ENCODE results near the gene DNAJB6.

Gene DNAJB6

DNA sequence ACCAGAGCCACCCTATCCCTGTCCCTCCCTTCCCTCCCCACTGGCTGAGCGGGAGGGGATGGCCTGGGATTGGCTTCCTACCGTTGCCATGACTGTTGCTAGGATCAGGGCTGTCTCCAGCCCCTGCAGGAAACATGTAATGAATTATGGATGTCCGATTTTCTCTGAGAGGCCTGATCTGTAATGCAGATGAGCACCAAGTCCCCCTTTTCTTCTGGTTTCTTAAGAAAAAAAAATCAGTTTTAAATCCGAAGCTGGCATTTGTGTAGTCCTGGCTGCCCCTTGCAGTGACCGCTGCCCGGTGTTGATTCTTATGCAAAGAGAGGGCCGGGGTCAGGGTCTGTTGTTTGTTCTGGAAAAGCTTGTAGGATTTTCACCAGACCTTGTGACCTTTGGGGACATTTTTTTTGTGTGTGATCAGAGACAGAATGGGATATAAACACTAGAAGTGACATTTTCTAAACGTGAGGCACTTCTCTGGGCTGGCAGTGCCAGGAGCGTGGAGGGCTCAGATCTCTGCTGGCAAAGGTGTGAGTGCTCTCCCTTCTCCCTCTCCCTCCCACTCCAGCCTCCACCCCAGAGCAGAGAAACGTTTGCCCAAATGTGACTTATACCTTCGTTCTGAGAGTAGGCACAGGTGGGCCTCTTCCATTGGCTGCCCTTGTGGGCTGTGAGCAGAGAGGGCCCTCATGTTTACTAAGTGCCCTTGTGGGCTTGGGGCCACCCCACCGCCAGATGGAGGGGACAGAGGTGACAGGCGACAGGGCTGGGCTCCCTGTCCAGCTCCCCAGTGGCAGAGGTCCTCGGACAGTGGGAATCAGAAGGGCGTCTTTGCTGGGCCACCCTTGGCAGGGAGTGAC lies 127.5 kb downstream of the DNAJB6 start:
- DNase-seq (ENCODE audit: extremely low spot score) = no peak
- TF ChIP-seq, protein P1, sequence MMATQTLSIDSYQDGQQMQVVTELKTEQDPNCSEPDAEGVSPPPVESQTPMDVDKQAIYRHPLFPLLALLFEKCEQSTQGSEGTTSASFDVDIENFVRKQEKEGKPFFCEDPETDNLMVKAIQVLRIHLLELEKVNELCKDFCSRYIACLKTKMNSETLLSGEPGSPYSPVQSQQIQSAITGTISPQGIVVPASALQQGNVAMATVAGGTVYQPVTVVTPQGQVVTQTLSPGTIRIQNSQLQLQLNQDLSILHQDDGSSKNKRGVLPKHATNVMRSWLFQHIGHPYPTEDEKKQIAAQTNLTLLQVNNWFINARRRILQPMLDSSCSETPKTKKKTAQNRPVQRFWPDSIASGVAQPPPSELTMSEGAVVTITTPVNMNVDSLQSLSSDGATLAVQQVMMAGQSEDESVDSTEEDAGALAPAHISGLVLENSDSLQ (IDR thresholded peaks at IDR 0.05) = no peak
- TF ChIP-seq NFRKB (IDR thresholded peaks at IDR 0.05) (no peak), ARNT (IDR thresholded peaks at IDR 0.05) (no peak), SUZ12 (IDR thresholded peaks at IDR 0.05) (no peak), SP1 (IDR thresholded peaks at IDR 0.05) (no peak), LEF1 (IDR thresholded peaks at IDR 0.05; ENCODE audit: borderline replicate concordance) (no peak), HDGF (IDR thresholded peaks at IDR 0.05; ENCODE audit: borderline replicate concordance) (no peak), FOXM1 (IDR thresholded peaks at IDR 0.05; ENCODE audit: borderline replicate concordance) (no peak), L3MBTL2 (conservative IDR thresholded peaks at IDR 0.05) (no peak), BHLHE40 (IDR thresholded peaks at IDR 0.05; ENCODE audit: borderline replicate concordance) (no peak), ZNF384 (IDR thresholded peaks at IDR 0.05) (no peak), FOXA1 (IDR thresholded peaks at IDR 0.05) (no peak), ELF4 (IDR thresholded peaks at IDR 0.05) (no peak), TARDBP (IDR thresholded peaks at IDR 0.05) (no peak), CTBP1 (IDR thresholded peaks at IDR 0.05; ENCODE audit: borderline replicate concordance) (no peak), FOXK2 (IDR thresholded peaks at IDR 0.05) (no peak)
- CTCF ChIA-PET = no interaction called here
- POLR2A ChIA-PET = no interaction called here

DNA sequence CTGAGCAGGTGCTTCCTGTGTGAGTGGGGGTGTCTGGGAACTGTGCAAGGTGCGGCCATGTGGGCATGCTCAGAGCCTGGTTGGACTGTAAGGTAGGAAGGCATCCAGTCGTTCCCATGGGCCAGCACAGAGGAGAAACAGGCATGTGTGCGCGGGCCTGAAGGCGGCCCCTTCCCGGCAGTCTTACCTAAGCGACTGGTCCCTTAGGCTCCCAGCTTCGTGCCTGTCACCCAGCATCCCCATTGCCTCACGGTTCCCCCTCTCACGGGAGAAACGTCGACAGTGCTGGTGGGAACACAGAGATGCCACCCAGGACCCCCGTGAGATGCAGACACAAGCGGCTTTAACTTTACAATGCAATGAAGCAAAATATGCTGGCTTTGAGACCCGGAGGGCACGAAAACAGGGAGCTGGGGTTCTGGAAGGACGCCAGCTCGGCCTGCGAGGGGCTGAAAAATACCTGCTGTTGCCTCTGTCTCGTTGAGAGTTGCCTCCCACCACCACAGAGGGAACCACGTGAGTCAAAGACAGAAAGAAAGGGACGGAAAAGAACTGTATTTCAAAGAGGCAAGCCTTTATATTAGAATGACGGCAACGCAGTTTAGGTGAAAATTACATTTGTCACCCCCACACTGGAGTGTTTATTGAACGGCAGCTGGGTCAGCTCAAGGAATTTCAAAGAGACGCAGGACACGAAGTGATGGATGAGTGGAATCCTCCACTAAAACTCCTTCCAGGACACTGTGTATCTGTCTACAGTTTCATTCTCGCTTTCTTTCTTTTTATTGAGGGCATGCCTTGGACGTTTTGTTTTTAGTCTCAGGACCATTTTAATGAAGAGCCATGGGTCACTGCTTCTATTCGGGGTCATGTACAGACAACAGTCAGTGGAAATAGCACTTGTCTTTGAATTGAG lies 128.4 kb downstream of the DNAJB6 start:
- CTCF ChIA-PET = interaction anchor here (2.1 kb wide), 1 partner anchor 9 kb away, joined by 7 read pairs; no protein-coding TSS in a partner anchor
- DNase-seq (ENCODE audit: extremely low spot score) = no peak
- TF ChIP-seq TARDBP (IDR thresholded peaks at IDR 0.05) (no peak), NFRKB (IDR thresholded peaks at IDR 0.05) (no peak), LEF1 (IDR thresholded peaks at IDR 0.05; ENCODE audit: borderline replicate concordance) (no peak), BHLHE40 (IDR thresholded peaks at IDR 0.05; ENCODE audit: borderline replicate concordance) (no peak), L3MBTL2 (conservative IDR thresholded peaks at IDR 0.05) (no peak), CTBP1 (IDR thresholded peaks at IDR 0.05; ENCODE audit: borderline replicate concordance) (no peak), FOXA1 (IDR thresholded peaks at IDR 0.05) (no peak), FOXM1 (IDR thresholded peaks at IDR 0.05; ENCODE audit: borderline replicate concordance) (no peak), ZNF384 (IDR thresholded peaks at IDR 0.05) (no peak), HDGF (IDR thresholded peaks at IDR 0.05; ENCODE audit: borderline replicate concordance) (no peak), FOXK2 (IDR thresholded peaks at IDR 0.05) (no peak), SUZ12 (IDR thresholded peaks at IDR 0.05) (no peak), ELF4 (IDR thresholded peaks at IDR 0.05) (no peak), SP1 (IDR thresholded peaks at IDR 0.05) (no peak), ARNT (IDR thresholded peaks at IDR 0.05) (no peak)
- TF ChIP-seq, protein P1 (IDR thresholded peaks at IDR 0.05) = no peak
- POLR2A ChIA-PET = no interaction called here

DNA sequence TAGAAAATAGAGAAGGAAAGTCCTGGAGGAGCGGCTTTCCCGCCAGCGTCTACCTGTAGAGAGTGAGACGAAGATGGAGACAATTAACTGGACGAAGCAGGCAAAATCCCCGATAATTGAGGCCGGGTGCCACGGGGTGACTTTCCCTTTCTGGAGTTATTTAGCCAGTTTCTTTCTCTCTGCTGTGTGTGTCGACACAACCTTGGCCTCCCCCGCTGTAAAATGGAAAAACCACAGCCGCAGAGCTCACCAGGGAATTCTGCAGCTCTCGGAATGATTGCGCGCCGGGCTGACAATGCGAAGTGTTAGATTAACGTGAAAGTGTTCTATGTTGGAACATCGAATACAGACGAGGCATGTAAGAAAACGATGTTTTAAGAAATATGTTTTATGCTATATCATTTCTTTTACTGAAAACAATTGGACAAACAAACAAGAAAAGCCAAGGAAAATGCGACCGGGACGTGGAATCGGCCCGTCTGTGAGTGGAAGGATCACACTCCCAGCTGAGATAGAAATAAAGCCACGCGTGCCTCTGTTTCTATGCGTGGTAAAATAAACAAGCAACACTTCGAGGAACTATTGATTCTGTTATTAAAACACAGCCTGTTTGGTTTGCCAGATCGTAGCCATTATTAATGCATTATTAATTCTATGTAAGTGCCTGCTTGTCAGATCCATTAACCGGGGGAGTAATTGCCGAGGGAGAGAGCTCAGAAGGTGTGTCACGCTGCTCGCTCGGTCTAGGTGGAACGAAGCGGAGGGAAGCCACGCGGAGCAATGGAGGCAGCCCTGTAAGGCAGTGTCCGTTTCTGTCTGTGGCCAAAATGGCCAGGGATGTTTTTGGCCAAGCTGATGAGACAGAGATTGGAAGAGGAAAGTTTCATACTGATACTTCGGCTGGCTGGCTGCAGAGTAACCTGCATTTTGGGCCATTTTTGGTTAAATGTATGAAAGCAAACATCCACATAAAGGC lies 129.4 kb downstream of the DNAJB6 start:
- TF ChIP-seq L3MBTL2 (conservative IDR thresholded peaks at IDR 0.05) = no peak
- no peak for TF ChIP-seq LEF1 (IDR thresholded peaks at IDR 0.05; ENCODE audit: borderline replicate concordance)
- no peak for TF ChIP-seq NFRKB (IDR thresholded peaks at IDR 0.05)
- no peak for TF ChIP-seq BHLHE40 (IDR thresholded peaks at IDR 0.05; ENCODE audit: borderline replicate concordance)
- no peak for TF ChIP-seq ELF4 (IDR thresholded peaks at IDR 0.05)
- TF ChIP-seq ZNF384 (IDR thresholded peaks at IDR 0.05) = no peak
- TF ChIP-seq CTBP1 (IDR thresholded peaks at IDR 0.05; ENCODE audit: borderline replicate concordance) = no peak
- no peak for TF ChIP-seq SUZ12 (IDR thresholded peaks at IDR 0.05)
- no peak for TF ChIP-seq FOXA1 (IDR thresholded peaks at IDR 0.05)
- no peak for TF ChIP-seq ARNT (IDR thresholded peaks at IDR 0.05)
- TF ChIP-seq, protein P1 (IDR thresholded peaks at IDR 0.05) = no peak
- no peak for TF ChIP-seq TARDBP (IDR thresholded peaks at IDR 0.05)
- TF ChIP-seq SP1 (IDR thresholded peaks at IDR 0.05) = no peak
- TF ChIP-seq HDGF (IDR thresholded peaks at IDR 0.05; ENCODE audit: borderline replicate concordance) = no peak
- TF ChIP-seq FOXK2 (IDR thresholded peaks at IDR 0.05) = no peak
- no peak for TF ChIP-seq FOXM1 (IDR thresholded peaks at IDR 0.05; ENCODE audit: borderline replicate concordance)
- POLR2A ChIA-PET = no interaction called here
- DNase-seq (ENCODE audit: extremely low spot score) = no peak
- CTCF ChIA-PET = interaction anchor here (2.1 kb wide), 1 partner anchor 8 kb away, joined by 7 read pairs; no protein-coding TSS in a partner anchor

DNA sequence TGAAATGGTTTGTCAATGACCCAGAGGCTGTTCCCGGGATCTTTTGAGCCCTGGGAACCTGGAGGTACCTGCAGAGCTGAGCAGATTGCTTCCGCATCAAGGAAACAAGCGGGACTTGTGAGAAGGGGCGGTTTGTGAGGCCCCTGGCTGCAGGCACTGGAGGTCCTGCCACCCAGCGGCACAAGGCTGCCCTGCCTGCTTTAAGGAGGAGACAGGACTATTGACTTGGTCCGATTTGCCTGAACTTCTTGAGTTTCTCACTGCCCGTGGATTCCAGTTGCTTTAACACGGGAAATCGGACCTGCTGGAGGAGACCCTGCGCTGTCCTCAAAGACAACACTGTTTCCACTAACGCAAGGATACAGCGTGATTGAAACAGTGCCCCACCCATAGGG lies 130.1 kb downstream of the DNAJB6 start:
- ChIA-PET POLR2A (no interaction called here), CTCF (interaction anchor here (2.1 kb wide), 1 partner anchor 8 kb away, joined by 7 read pairs; no protein-coding TSS in a partner anchor)
- no peak for TF ChIP-seq ZNF384 (IDR thresholded peaks at IDR 0.05)
- no peak for TF ChIP-seq HDGF (IDR thresholded peaks at IDR 0.05; ENCODE audit: borderline replicate concordance)
- no peak for TF ChIP-seq NFRKB (IDR thresholded peaks at IDR 0.05)
- no peak for TF ChIP-seq SUZ12 (IDR thresholded peaks at IDR 0.05)
- DNase-seq (ENCODE audit: extremely low spot score) = no peak
